Suprapubic skin (tissue), 4 donors: ENCODE data around the gene ARHGAP31. TPM values are rescaled to one million over a fixed set of nuclear protein-coding genes. Genes with fewer than 3 reads are reported as not detected.
"Not testable (repeated sequence)": the region's sequence is repeated elsewhere in the genome, so short reads cannot be mapped to it uniquely, and the experiment has no call there.

Source experiments
- DNase-seq, 2 donors: peaks; one replicate each; pipeline ENCODE4 v3.0.0-alpha.2; 2019; ENCODE audit warnings: low spot score in 2 of 2
- H3K27ac ChIP-seq: fragments of 200-600 bp; sonication (generic); one replicate; pipeline ENCODE4 v1.5.1; 2019
- H3K27me3 ChIP-seq: fragments of 200-600 bp; sonication (generic); one replicate; pipeline ENCODE4 v1.5.1; 2019
- H3K36me3 ChIP-seq: fragments of 200-600 bp; sonication (generic); one replicate; pipeline ENCODE4 v1.5.1; 2019
- H3K4me1 ChIP-seq: fragments of 200-600 bp; sonication (generic); one replicate; pipeline ENCODE4 v1.5.1; 2019
- H3K4me3 ChIP-seq: fragments of 200-600 bp; sonication (generic); one replicate; pipeline ENCODE4 v1.5.1; 2019; ENCODE audit warnings: mild to moderate bottlenecking
- H3K9me3 ChIP-seq: fragments of 200-600 bp; sonication (generic); one replicate; pipeline ENCODE4 v1.5.1; 2019
- EP300 ChIP-seq: sonication (generic); formaldehyde crosslinking; IDR thresholded peaks from one replicate; pipeline ENCODE4 v1.6.1; 2017; ENCODE audit warnings: antibody characterized with exemption
- POLR2A ChIP-seq, 2 donors: fragments of 450-650 bp; IDR thresholded peaks; one replicate each; pipeline ENCODE4 v1.6.1; 2017; ENCODE audit warnings: antibody characterized with exemption in 2 of 2, mild to moderate bottlenecking in 2 of 2, moderate library complexity in 2 of 2
- POLR2AphosphoS5 ChIP-seq, 3 donors: sonication (generic); formaldehyde crosslinking; IDR thresholded peaks; one replicate each; pipeline ENCODE4 v1.6.1; 2017; ENCODE audit warnings: antibody characterized with exemption in 3 of 3
- WGBS: methylation state at CpG from one replicate; pipeline ENCODE4 v1.1.5; 2018; 5-methylcytosine and 5-hydroxymethylcytosine counted together
- total RNA-seq, 4 donors: library from RNA; depleted of rRNA; stranded (reverse); fragments of >200 nt; gene quantifications; one replicate each; pipeline ENCODE4 v1.1.0, GENCODE V29; 2016
- TF ChIP-seq, protein P1 (sequence below), 2 donors: fragments of 200-600 bp in 1 of 2; fragments of 450-650 bp in 1 of 2; sonication (generic) in 1 of 2; IDR thresholded peaks; one replicate each; pipeline ENCODE4 v1.5.1; 2016 to 2019; ENCODE audit warnings: antibody characterized with exemption in 2 of 2, mild to moderate bottlenecking in 1 of 2, moderate library complexity in 1 of 2

ARHGAP31 gene
- total RNA-seq, 4 donors from 2014 or later = 15.8 to 26.6 (median 21.7) TPM

DNA sequence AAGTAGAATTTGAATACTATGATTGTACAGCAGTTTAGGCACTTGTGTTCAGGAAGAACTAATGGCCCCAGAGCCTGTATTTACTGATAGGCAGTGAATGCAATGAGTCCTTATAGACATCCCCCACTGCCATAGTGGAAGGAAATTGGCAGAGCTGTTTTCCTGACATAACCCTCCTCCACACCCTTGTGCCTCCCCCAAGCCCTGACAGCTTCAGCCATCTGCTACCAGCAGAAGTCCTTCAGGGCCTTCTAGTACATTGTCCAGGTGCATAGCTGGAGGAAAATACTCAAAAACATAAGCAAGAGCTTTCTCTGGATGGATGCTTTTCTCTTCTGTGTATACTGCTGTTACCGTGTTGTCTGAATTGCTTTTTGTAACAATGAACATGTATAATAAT lies 20.6 kb downstream of the ARHGAP31 start:
- H3K27me3 ChIP-seq = no peaks in the 10 kb centered on the region
- TF ChIP-seq POLR2AphosphoS5 (IDR thresholded peaks at IDR 0.05) (no peak), POLR2A (IDR thresholded peaks at IDR 0.05) (no peak), EP300 (no peak)
- TF ChIP-seq, protein P1, sequence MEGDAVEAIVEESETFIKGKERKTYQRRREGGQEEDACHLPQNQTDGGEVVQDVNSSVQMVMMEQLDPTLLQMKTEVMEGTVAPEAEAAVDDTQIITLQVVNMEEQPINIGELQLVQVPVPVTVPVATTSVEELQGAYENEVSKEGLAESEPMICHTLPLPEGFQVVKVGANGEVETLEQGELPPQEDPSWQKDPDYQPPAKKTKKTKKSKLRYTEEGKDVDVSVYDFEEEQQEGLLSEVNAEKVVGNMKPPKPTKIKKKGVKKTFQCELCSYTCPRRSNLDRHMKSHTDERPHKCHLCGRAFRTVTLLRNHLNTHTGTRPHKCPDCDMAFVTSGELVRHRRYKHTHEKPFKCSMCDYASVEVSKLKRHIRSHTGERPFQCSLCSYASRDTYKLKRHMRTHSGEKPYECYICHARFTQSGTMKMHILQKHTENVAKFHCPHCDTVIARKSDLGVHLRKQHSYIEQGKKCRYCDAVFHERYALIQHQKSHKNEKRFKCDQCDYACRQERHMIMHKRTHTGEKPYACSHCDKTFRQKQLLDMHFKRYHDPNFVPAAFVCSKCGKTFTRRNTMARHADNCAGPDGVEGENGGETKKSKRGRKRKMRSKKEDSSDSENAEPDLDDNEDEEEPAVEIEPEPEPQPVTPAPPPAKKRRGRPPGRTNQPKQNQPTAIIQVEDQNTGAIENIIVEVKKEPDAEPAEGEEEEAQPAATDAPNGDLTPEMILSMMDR (IDR thresholded peaks at IDR 0.05) = no peak
- WGBS = 88% methylated on average over 1 of the region's 1 CpG
- DNase-seq = no peak
- H3K36me3 ChIP-seq = peaks cover 6% of the 10 kb centered on the region
- peaks cover 9% of the 10 kb centered on the region for H3K4me1 ChIP-seq
- no peaks in the 10 kb centered on the region for H3K9me3 ChIP-seq
- H3K27ac ChIP-seq = no peak overlapping the region
- H3K4me3 ChIP-seq = no peak overlapping the region

DNA sequence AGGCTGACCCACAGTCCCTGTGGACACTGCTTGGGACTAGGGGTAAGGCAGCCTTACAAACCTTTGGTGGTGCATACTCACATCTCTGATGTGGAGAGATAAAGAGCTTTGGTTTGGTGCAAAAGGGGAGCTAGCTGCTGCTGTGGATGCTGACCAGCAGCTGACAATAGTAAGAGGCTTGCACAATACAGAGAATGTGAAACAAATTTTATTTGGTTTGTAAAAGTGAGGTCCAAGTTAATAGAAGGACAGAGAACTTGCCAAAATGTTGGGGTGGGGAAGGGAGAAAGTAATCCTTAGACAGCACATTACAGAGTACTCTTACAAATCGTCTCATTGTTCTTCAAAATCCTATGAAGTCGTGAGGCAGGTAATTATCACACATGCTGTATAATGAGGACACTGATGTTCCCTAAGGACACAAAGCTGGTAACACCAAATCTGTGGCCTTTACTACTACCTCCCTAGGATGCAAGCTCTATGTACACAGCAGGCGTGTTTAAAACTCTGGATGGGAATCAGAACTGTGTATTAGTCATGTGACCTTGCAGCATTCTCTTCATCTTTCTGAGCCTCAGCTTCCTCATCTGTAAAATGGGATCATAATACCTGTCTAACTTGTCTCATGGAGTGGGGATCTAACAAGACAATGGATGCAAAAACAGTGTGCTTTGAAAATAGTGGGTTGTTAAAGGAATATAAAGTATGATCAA lies 21.6 kb downstream of the ARHGAP31 start:
- DNase-seq = no peak
- no peak for TF ChIP-seq POLR2A (IDR thresholded peaks at IDR 0.05)
- no peak for TF ChIP-seq EP300
- TF ChIP-seq, protein P1 (IDR thresholded peaks at IDR 0.05) = no peak
- no peak for TF ChIP-seq POLR2AphosphoS5 (IDR thresholded peaks at IDR 0.05)
- Histone ChIP-seq H3K27me3 (no peaks in the 10 kb centered on the region), H3K36me3 (peaks cover 6% of the 10 kb centered on the region), H3K4me3 (no peak overlapping the region), H3K9me3 (no peaks in the 10 kb centered on the region), H3K4me1 (peaks cover 1% of the 10 kb centered on the region), H3K27ac (no peak overlapping the region)
- 49% methylated on average over 3 of the region's 3 CpGs for WGBS

DNA sequence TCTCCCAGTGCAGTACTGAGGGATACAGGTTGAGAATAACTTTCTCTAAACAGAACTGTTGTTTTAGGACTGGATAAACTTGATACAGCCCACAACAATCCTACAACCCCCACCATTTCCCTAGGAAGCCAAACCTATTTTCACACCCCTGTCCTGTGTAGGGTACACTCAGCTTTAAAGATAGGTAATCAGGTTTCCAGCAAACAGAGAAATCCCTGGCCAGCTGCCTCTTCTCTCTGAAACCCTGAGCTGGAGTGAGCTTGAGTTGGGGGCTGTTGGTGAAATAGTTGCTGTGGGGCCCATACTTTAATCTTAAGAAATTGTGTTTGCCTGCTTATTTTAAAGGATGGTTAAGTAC lies 22.1 kb downstream of the ARHGAP31 start:
- H3K36me3 ChIP-seq = peaks cover 6% of the 10 kb centered on the region
- no peak for TF ChIP-seq POLR2A (IDR thresholded peaks at IDR 0.05)
- DNase-seq = no peak
- no peaks in the 10 kb centered on the region for H3K27me3 ChIP-seq
- H3K9me3 ChIP-seq = no peaks in the 10 kb centered on the region
- no peaks in the 10 kb centered on the region for H3K4me1 ChIP-seq
- no peak overlapping the region for H3K27ac ChIP-seq
- H3K4me3 ChIP-seq = no peak overlapping the region

DNA sequence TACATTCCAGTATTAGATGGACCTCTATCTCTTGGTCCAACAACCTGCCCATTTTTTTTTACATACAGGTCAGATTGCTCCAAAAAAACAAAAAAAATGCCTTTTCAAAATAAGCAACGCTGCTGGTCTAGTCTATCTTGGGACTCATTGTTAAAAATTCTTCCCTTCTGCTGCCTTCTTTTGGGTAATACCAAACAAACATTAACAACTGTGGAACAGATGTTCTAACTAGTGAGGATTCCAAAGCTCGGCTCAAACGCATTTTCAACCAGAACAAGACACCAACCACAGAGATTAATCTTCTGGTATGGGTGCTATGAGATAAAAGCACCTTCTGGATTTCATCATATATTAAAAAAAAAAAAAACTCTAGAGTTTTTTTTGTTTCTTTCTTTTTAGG lies 24.7 kb downstream of the ARHGAP31 start:
- TF ChIP-seq POLR2AphosphoS5 (IDR thresholded peaks at IDR 0.05) = no peak
- no peak for TF ChIP-seq EP300
- TF ChIP-seq, protein P1 (IDR thresholded peaks at IDR 0.05) = no peak
- TF ChIP-seq POLR2A (IDR thresholded peaks at IDR 0.05) = no peak
- Histone ChIP-seq H3K4me3 (no peak overlapping the region), H3K36me3 (peaks cover 3% of the 10 kb centered on the region), H3K4me1 (peaks cover 14% of the 10 kb centered on the region), H3K27ac (no peak overlapping the region), H3K9me3 (no peaks in the 10 kb centered on the region), H3K27me3 (no peaks in the 10 kb centered on the region)
- no peak for DNase-seq
- WGBS = 57% methylated on average over 3 of the region's 3 CpGs

DNA sequence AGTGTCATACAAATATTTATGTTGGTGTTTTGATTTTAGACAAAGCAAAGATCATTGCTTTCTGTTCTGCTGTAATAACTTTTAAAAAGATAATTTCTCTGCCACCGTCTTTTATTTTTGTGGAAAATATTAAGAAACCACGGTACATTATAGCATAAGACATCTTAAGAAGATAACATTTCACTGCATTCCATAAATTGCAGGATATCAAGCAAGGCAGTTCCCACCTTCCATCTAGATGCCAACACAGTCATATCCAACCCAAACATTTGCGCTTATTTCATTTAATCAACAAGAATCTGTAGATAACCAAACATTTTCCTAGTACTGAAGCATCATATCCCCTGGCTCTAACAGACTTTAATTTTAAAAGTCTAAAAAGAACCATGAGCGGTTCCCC lies 25.1 kb downstream of the ARHGAP31 start:
- no peaks in the 10 kb centered on the region for H3K36me3 ChIP-seq
- DNase-seq = no peak
- no peak for TF ChIP-seq POLR2AphosphoS5 (IDR thresholded peaks at IDR 0.05)
- TF ChIP-seq EP300 = no peak
- no peak for TF ChIP-seq POLR2A (IDR thresholded peaks at IDR 0.05)
- TF ChIP-seq, protein P1 (IDR thresholded peaks at IDR 0.05) = no peak
- H3K4me3 ChIP-seq = no peak overlapping the region
- no peak overlapping the region for H3K27ac ChIP-seq
- H3K4me1 ChIP-seq = peaks cover 17% of the 10 kb centered on the region
- H3K27me3 ChIP-seq = no peaks in the 10 kb centered on the region
- 85% methylated on average over 4 of the region's 4 CpGs for WGBS
- H3K9me3 ChIP-seq = no peaks in the 10 kb centered on the region

DNA sequence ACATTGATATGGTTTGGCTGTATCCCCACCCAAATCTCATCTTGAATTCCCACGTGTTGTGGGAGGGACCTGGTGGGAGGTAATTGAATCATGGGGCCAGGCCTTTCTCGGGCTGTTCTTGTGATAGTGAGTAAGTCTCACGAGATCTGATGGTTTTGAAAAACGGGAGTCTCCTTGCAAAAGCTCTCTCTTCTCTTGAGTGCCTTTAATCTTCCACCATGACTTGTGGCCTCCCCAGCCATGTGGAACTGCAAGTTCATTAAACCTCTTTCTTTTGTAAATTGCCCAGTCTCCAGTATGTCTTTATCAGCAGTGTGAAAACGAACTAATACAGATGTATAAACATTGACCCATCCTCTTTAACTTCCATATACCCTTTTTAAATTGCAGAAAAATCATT lies 26.6 kb downstream of the ARHGAP31 start:
- H3K9me3 ChIP-seq = not testable (repeated sequence)
- 82% methylated on average over 5 of the region's 5 CpGs for WGBS

More for the DNA sequence above, 26.6 kb downstream of the ARHGAP31 start:
- not testable (repeated sequence) for H3K36me3 ChIP-seq, H3K27me3 ChIP-seq, H3K27ac ChIP-seq, H3K4me3 ChIP-seq, DNase-seq
- peaks cover 17% of the 10 kb centered on the region for H3K4me1 ChIP-seq
